Ascending aorta (tissue), 2 donors: ENCODE measurements around the gene SPTBN5. TPM values are rescaled to one million over a fixed set of nuclear protein-coding genes. Genes with fewer than 3 reads are reported as not detected.

Experiments used
- DNase-seq, 2 donors: peaks; one replicate each; pipeline ENCODE4 v3.0.0-alpha.2; 2019; ENCODE audit warnings: low spot score in 2 of 2
- H3K27ac ChIP-seq, 2 donors: fragments of 200-600 bp; sonication (generic); one replicate each; pipeline ENCODE4 v1.5.1; 2016 to 2017; ENCODE audit warnings: mild to moderate bottlenecking in 1 of 2
- H3K27me3 ChIP-seq: fragments of 200-600 bp; sonication (generic); one replicate; pipeline ENCODE4 v1.5.1; 2017
- H3K36me3 ChIP-seq, 2 donors: fragments of 200-600 bp; sonication (generic); one replicate each; pipeline ENCODE4 v1.5.1; 2016
- H3K4me1 ChIP-seq, 2 donors: fragments of 200-600 bp; sonication (generic); one replicate each; pipeline ENCODE4 v1.5.1; 2016 to 2017; ENCODE audit warnings: mild to moderate bottlenecking in 1 of 2
- H3K4me3 ChIP-seq, 2 donors: fragments of 200-600 bp; sonication (generic); one replicate each; pipeline ENCODE4 v1.5.1; 2016 to 2017; ENCODE audit warnings: mild to moderate bottlenecking in 1 of 2
- H3K9me3 ChIP-seq, 2 donors: fragments of 200-600 bp; sonication (generic); one replicate each; pipeline ENCODE4 v1.5.1; 2016
- intact Hi-C: fragments of 100-400 bp; cut with DNase I; formaldehyde crosslinking; loops from one replicate; pipeline ENCODE4 v1.15.1; 2023
- total RNA-seq: library from RNA; depleted of rRNA; stranded (reverse); fragments of >200 nt; gene quantifications from one replicate; pipeline ENCODE4 v1.1.0, GENCODE V29; 2016
- TF ChIP-seq, protein P1 (sequence below), 3 experiments: fragments of 200-600 bp in 2 of 3; fragments of 450-650 bp in 1 of 3; sonication (generic) in 2 of 3; IDR thresholded peaks; one replicate each; pipeline ENCODE4 v1.5.1; 2016 to 2019; ENCODE audit warnings: antibody characterized with exemption in 3 of 3, mild to moderate bottlenecking in 1 of 3, moderate library complexity in 1 of 3

Gene SPTBN5
- total RNA-seq, 1 donor from 2014 or later, result 1.5 TPM

DNA sequence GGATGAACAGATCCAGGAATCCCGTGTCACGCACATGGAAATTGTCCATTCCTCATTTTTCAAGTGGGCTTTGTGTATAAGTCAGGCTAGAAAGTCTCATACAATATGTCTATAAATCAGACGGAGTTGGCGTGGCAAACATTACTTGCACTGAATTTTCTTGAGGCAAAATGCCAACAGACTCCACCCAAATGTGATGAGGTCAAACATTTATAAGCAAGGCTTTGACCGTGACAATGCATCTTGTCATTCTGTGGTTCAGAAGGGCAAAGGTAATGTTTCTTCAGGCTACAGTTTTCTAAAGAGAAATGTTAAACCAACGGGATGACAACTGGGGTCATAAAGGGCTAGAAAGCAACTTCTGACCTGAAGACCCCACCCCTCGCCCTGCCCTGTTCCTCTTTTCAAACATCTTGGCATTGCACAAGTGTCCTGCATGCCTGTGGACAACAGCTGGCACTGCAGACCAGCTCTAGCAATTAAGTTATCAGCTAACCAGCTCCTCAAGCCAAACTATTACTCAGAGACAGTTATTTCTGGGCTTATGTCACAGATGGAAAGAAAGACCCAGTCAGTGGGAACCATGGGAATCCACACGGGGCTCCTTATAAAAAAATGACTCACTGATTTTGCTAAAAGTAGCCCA, 36.5 kb upstream of the SPTBN5 start:
- Histone ChIP-seq H3K4me3 (no peak overlapping the region), H3K36me3 (no peaks in the 10 kb centered on the region), H3K27ac (peak overlapping the region; percentile 74 to 80), H3K9me3 (no peaks in the 10 kb centered on the region), H3K4me1 (peaks cover 35 to 83% of the 10 kb centered on the region in 2 donors), H3K27me3 (no peaks in the 10 kb centered on the region)
- intact Hi-C loops, result loop anchor here (2.0 kb wide), 1 partner anchor 14 kb away; no protein-coding TSS in a partner anchor
- DNase-seq, result peak in 1 of 2 donors; percentile 88
- TF ChIP-seq, protein P1, sequence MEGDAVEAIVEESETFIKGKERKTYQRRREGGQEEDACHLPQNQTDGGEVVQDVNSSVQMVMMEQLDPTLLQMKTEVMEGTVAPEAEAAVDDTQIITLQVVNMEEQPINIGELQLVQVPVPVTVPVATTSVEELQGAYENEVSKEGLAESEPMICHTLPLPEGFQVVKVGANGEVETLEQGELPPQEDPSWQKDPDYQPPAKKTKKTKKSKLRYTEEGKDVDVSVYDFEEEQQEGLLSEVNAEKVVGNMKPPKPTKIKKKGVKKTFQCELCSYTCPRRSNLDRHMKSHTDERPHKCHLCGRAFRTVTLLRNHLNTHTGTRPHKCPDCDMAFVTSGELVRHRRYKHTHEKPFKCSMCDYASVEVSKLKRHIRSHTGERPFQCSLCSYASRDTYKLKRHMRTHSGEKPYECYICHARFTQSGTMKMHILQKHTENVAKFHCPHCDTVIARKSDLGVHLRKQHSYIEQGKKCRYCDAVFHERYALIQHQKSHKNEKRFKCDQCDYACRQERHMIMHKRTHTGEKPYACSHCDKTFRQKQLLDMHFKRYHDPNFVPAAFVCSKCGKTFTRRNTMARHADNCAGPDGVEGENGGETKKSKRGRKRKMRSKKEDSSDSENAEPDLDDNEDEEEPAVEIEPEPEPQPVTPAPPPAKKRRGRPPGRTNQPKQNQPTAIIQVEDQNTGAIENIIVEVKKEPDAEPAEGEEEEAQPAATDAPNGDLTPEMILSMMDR (IDR thresholded peaks at IDR 0.05), result peak; percentile 23 to 55 (median 49)

DNA sequence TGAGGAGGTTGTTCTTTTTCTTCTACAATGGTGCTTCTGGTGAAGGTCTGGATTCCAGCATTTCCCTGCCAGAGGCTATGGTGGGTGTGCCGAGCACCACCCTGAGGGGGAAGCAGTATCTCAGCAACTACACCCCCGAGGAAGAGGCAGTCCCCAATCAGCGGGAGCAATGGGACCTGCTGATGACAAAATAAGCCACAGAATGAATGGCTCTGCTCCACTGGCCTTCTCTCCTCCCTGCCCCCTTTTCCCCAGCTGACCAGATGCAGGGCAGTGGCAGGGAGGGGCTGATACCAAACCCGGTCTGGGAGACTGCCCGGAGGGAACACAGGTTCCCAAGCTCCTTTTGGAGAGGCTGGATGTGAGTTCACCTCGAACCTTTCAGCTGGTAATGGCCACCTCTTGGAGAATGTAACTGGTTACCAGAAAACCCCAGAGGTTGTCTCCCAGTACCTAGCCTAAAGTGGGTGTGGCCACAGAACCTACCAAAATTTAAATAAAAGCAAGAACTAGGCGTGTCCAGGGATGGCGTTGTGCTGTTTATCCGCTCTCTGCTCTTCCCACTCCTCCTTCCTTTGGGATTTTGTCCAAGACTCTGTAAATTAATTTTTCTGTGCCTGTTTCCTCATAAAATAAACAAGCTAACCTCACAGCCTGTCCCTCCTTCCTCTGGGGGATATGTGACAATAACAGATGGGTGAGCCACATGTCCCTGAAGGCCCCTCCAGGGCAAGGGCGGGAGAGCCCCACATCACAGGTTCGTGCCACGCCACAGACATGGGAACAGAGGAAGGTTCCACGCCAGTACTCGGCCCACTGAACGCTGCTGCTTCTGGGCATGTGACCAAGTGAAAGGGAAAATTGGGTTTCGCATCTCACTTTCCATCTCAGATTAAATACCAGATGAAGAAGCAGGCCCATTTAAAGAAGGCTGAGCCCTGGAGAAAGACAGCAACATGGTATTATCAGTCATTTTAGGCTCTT, 35.1 kb upstream of the SPTBN5 start:
- H3K27ac ChIP-seq, result peak overlapping the region; percentile 68 to 80
- DNase-seq, result no peak
- no peaks in the 10 kb centered on the region for H3K27me3 ChIP-seq
- TF ChIP-seq, protein P1 (IDR thresholded peaks at IDR 0.05), result no peak
- H3K9me3 ChIP-seq, result no peaks in the 10 kb centered on the region
- H3K36me3 ChIP-seq, result peaks cover 0 to 12% of the 10 kb centered on the region in 2 donors
- H3K4me3 ChIP-seq, result no peak overlapping the region
- intact Hi-C loops, result loop anchor here (5.0 kb wide), 1 partner anchor 128 kb away; no protein-coding TSS in a partner anchor
- H3K4me1 ChIP-seq, result peaks cover 30 to 70% of the 10 kb centered on the region in 2 donors

DNA sequence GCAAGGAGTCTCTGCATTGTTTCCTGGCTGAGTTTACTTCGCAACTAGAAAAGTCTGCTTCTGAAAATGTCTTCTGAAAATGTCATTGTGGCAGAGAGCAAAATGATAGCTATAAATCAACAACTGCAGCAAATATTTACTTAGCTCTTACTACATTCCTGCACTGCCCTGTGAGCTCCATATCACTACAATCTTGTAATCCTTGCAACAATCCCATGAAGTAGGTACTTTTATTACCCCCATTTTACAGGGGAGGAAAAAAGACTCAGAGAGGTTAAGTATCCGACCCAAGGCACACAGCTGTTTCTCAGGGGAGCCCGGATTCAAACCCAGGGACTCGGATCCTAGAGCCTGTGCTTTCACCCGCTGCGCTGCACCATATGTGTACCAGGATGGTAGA, 34.2 kb upstream of the SPTBN5 start:
- no peak for DNase-seq
- Histone ChIP-seq H3K27ac (peak overlapping the region; percentile 68 to 80), H3K4me1 (peaks cover 21 to 61% of the 10 kb centered on the region in 2 donors), H3K9me3 (no peaks in the 10 kb centered on the region), H3K4me3 (no peak overlapping the region), H3K27me3 (no peaks in the 10 kb centered on the region), H3K36me3 (peaks cover 0 to 14% of the 10 kb centered on the region in 2 donors)
- TF ChIP-seq, protein P1 (IDR thresholded peaks at IDR 0.05), result no peak
- intact Hi-C loops, result loop anchor here (5.0 kb wide), 1 partner anchor 129 kb away; no protein-coding TSS in a partner anchor

DNA sequence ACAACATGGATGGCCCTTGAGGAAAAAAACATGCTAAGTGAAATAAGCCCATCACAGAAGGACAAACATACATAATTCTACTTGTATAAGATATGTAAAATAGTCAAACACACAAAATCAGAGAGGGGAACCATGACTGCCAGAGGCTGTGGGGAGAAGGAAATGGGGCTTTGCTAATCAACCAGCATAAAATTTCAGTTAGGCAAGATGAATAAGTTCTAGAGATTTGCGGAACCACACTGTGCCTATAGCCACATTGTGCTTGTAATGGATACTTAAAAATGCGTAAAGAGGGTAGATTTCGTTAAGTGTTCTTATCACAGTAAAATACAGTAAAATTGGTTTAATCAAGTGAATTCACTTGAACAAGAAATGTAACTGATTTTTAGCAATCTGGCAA, 33.7 kb upstream of the SPTBN5 start:
- Histone ChIP-seq H3K27me3 (no peaks in the 10 kb centered on the region), H3K4me1 (peaks cover 19 to 56% of the 10 kb centered on the region in 2 donors), H3K27ac (peak overlapping the region; percentile 37 to 68), H3K4me3 (no peak overlapping the region), H3K36me3 (peaks cover 0 to 14% of the 10 kb centered on the region in 2 donors), H3K9me3 (no peaks in the 10 kb centered on the region)
- TF ChIP-seq, protein P1 (IDR thresholded peaks at IDR 0.05), result no peak
- no peak for DNase-seq
- intact Hi-C loops, result loop anchor here (5.0 kb wide), 1 partner anchor 130 kb away; no protein-coding TSS in a partner anchor

DNA sequence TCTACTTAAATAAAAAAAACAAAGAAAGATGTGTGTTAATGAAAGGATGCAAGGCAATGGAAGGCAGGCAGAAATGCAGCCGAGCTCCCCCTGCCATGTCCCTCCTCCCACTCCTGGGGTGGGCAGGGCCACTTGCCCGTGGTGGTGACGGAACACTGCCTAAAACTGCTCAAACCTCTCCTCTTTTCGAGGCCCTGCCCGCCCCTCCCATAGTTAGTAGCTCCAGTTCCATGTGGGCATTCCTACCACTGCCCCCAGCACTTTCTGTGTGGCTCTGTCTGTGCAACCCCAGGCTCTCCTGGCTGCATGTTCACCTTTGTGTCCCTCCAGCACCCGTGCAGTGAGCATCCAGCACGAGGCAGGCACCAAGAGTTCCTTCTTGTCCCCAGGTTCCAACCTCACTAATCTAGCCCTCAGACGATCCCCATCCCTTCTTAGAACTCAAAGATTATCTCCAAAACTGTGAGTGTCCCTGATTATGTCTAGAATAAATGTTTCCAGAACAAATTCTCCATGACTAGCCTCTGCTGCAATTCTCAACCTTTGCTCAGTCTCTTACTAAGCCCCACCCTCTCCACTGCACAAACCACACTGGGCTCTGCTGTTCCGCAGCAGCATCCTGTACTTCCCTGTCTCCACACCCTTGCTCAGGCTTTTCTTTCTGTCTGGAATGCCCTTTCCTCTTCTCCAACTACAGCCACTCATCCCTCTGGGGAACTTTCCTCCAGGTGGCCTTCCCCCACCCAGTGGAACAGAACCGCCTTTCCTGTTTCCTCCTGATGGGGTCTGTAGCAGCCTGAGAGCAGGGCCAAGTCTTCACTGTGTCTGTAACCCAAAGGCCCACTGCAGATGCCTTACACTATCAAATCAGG, 32.6 kb upstream of the SPTBN5 start:
- TF ChIP-seq, protein P1 (IDR thresholded peaks at IDR 0.05), result no peak
- intact Hi-C loops, result loop anchor here (5.0 kb wide), 1 partner anchor 131 kb away; no protein-coding TSS in a partner anchor
- Histone ChIP-seq H3K27ac (peak overlapping the region; percentile 38 to 56), H3K27me3 (no peaks in the 10 kb centered on the region), H3K4me3 (no peak overlapping the region), H3K4me1 (peaks cover 19 to 52% of the 10 kb centered on the region in 2 donors), H3K36me3 (peaks cover 0 to 14% of the 10 kb centered on the region in 2 donors), H3K9me3 (no peaks in the 10 kb centered on the region)
- DNase-seq, result no peak
